CMK (cell line): ENCODE data around the gene CORO2A.
"Not testable (repeated sequence)": the region's sequence is repeated elsewhere in the genome, so short reads cannot be mapped to it uniquely, and the experiment has no call there.

ENCODE experiments used
- DNase-seq: peaks from one replicate; pipeline ENCODE4 v3.0.0-alpha.2; 2010; ENCODE audit warnings: low read depth

CORO2A gene

GRCh38 chr9:98135938-98136337, 56.5 kb downstream of the CORO2A start:
- DNase-seq, result no peak

DNA sequence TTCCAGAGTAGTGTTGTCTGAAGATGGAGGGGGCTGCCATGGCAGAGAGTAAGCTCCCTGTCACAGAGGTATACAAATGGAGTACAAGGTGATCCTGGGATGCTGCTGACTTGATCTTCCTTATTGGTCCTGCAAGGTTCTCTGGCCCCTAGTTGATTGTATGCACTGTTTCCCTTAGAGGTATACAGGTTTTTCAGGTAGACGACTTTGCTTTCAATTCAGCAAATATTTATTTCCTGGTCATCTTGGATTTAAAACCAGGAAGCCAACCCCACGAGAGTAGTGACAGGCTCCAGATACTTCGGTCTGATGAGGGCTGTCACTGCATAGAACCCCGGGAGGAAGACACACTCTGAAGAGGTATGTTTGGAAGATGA, 56.9 kb downstream of the CORO2A start:
- no peak for DNase-seq

GRCh38 chr9:98134702-98135557, 57.5 kb downstream of the CORO2A start:
- DNase-seq, result no peak

GRCh38 chr9:98132806-98133631, 59.4 kb downstream of the CORO2A start:
- no peak for DNase-seq

- DNase-seq, result no peak
Observed at GRCh38 chr9:98132158-98132557, 60.3 kb downstream of the CORO2A start.

DNA sequence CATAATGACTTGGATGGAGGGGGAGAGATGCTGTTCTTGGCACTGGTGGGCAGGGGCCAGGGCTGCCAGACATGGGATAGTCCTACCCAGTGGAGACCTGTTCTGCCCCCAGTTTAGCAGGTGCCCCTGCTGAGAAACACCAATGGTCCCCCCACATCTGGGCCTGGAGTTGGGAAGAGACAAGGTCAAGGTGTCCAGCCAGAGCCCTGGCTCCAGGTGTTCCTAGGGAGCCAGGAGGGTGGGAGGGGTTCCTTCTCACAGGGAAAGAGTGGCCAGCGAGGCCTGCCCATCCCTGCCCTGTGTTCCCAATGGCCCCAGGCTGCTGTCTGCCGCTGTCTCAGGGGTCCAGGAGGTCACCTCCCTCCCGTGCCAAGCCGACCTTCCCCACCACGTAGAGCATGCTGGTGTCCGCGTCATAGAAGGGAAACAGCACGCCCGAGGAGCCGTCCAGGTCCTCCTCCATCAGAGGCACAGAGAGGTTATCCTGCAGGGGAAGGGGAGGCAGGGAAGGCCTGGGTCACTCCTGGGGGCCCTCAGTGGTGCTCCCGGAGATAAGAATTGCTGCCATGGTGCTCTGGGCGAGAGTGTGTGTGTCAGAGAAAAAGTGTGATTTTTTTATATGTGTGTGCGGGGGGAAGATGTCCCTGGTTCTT, 61.7 kb downstream of the CORO2A start:
- DNase-seq, result no peak

GRCh38 chr9:98130060-98130459, 62.4 kb downstream of the CORO2A start:
- DNase-seq, result not testable (repeated sequence)

DNA sequence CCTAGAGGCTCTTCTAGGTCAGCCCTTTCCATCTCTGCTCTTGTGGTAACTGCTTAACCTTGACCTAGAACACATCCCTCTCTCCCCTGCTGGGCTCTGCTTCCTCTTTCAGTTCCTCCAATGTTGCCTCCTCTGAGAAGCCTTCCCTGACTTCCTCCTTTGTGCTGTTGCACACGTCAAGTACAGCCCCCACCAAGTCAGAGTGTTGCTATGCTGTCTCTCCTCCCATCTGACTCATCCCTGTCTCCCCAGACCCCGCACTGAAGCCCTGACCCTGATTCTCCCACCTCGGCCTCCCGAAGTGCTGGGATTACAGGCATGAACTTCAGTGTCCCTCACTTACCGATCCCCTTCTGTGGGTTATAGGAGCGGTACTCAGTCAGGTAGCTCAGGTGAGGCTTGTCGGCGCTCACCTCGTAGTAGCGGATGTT, 63.0 kb downstream of the CORO2A start:
- no peak for DNase-seq

GRCh38 chr9:98128316-98128715, 64.1 kb downstream of the CORO2A start:
- no peak for DNase-seq

GRCh38 chr9:98127226-98127625, 65.2 kb downstream of the CORO2A start:
- no peak for DNase-seq

GRCh38 chr9:98124637-98125426, 67.6 kb downstream of the CORO2A start:
- DNase-seq, result no peak

DNA sequence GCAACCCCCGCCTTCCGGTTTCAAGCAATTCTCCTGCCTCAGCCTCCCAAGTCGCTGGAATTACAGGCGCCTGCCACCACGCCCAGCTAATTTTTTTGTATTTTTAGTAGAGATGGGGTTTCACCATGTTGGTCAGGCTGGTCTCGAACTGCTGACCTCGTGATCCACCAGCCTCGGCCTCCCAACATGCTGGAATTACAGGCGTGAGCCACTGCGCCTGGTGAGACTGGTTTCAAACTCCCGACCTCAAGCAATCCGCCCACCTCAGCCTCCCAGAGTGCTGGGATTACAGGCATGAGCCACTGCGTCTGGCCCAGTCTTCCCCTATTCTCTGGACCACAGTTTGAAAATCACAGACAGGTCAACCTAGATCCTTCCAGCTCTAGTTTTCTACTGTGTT, 68.3 kb downstream of the CORO2A start:
- DNase-seq, result not testable (repeated sequence)

DNA sequence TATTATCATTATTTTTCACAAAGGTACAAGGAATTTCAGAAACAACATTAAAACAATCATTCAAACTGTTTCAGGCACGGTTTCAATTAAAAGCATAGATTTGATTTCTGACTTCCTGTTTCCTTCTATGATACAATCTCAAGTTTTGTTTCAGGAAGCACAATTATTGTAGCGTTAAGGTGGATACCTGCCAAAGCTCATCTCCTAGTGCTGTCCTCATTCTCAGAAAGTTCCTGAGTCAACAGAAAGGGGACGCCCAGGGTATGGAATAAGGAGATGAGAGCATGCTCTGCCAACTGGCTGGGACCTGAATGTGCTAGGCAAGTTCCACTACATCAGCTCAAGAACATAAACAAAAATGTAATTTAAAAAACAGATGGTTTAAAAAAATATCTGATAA, 71.4 kb downstream of the CORO2A start:
- DNase-seq, result no peak

GRCh38 chr9:98120476-98120875, 72.0 kb downstream of the CORO2A start:
- DNase-seq, result no peak

DNA sequence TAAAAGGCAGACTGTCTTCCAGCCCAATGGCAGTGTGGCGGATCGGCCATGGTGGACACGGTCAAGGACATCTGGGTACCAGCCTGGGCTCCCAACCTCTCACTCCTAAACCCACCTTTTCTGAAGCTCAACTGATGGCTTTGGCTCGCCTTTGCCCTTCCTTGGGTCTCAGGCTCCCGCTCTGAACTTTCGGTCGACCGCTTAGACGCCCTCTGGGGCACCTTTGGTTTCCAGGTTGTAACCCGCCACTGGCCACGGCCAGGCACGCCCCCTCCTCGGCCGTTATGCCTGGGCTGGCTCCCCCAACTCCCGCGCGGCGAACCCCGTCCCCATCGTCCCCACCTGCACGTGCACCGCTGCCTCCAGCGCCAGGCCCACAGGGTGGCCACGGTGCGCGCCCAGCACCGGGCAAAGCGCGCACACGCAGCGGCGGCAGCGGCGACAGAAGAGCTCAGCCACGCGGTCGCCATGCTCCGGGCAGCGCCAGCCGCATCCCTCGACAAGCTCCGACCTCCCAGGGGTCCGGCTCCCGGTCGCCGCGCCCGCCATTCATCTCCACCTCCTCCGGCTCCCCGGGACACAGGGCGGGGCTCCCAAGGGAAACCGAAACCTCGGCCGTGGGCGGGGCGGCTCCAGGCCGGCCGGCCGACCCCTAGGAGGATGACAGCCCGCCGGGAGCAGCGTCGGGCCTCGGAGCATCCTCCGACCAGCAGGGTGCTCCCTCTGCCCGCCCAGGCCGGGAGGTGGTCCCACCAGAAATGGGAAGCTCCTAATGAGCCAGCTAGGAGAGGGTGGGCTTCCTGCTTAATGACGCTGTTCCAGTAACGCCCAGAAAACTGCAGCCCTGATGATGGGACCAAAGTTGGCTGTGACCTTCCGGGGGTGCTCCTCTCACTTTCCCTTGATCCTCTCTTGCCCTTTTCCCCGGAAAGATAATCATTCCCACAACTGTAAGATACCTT, 73.5 kb downstream of the CORO2A start, which contains the start of gene TRIM14:
TSS of gene TRIM14 (minus strand) at position 583 of the 962 bp plus-strand sequence. CDS start at position 549, 34 bp downstream.
- no peak for DNase-seq

- DNase-seq, result no peak
Observed at GRCh38 chr9:98117984-98118639, 74.3 kb downstream of the CORO2A start.

GRCh38 chr9:98117097-98117496, 75.3 kb downstream of the CORO2A start:
- DNase-seq, result not testable (repeated sequence)

DNA sequence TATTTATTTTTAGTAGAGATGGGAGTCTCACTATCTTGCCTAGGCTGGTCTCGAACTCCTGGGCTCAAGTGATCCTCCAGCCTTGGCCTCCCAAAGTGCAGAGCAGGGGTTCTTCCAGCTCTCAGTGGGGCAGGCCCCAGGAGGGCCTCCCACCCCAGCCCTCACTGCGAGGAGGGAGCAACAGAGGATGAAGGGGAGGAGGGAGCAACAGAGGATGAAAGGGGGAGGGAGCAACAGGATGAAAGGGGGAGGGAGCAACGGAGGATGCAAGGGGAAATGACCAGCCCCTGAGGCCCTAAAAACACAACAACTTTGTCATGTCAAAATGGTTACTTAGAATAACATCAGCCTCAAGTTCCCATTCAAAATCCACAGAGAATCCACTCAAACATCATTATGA, 83.4 kb downstream of the CORO2A start:
- no peak for DNase-seq

DNA sequence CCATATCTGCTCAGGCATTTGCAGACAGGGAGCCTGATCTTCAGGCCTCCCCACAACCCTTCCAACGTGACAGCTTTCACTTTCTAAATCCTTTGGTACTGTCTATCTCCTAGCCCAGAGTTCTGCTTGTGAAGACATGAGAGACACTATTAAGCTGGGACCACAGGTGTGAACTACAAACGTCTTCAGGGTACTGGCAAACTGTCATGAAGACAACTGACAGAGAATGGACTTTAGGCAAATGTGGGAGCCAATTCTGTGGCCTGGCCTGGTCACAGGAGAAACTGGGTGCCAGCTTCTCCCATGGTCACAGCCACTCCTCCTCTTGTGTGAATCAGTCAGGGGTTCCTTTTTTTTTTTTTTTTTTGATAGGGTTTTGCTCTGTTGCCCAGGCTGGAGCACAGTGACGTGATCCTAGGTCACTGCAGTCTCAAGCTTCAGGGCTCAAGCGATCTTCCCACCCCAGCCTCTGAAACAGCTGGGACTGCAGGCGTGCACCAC, 83.9 kb downstream of the CORO2A start:
- no peak for DNase-seq

GRCh38 chr9:98107926-98108325, 84.5 kb downstream of the CORO2A start:
- DNase-seq, result no peak
